GM18868 (cell line): Measurements from ENCODE around the gene CA10.

Source experiments
- ATAC-seq: cut with Tn5 transposase; IDR thresholded peaks from one replicate; pipeline ENCODE4 v1.9.1; 2021; ENCODE audit warnings: mild to moderate bottlenecking, moderate library complexity; ENCODE audit not compliant: unreplicated experiment

The CA10 gene

GRCh38 chr17:51734462-51734861 is 424.1 kb downstream of the CA10 start:
- peak; percentile 54 for ATAC-seq

GRCh38 chr17:51733166-51733565 is 425.3 kb downstream of the CA10 start:
- no peak for ATAC-seq

GRCh38 chr17:51731941-51732722 is 426.4 kb downstream of the CA10 start:
- ATAC-seq: no peak

GRCh38 chr17:51730303-51731050 is 428.0 kb downstream of the CA10 start:
- ATAC-seq: no peak

- ATAC-seq: peak; percentile 56
These were observed 433.3 kb downstream of the CA10 start for GRCh38 chr17:51725185-51725584.

- no peak for ATAC-seq
These were observed 434.4 kb downstream of the CA10 start for GRCh38 chr17:51724043-51724580.

GRCh38 chr17:51722994-51723393 is 435.5 kb downstream of the CA10 start:
- ATAC-seq: no peak

- no peak for ATAC-seq
These were observed 436.8 kb downstream of the CA10 start for GRCh38 chr17:51721730-51722129.

GRCh38 chr17:51720439-51720838 is 438.1 kb downstream of the CA10 start:
- ATAC-seq: no peak

- ATAC-seq: no peak
These were observed 439.5 kb downstream of the CA10 start for GRCh38 chr17:51718983-51719382.

GRCh38 chr17:51711581-51711980 is 446.9 kb downstream of the CA10 start:
- no peak for ATAC-seq

- ATAC-seq: no peak
These were observed 447.9 kb downstream of the CA10 start for GRCh38 chr17:51710634-51710979.

GRCh38 chr17:51709694-51710633 is 448.6 kb downstream of the CA10 start:
- ATAC-seq: no peak

GRCh38 chr17:51707216-51707615 is 451.3 kb downstream of the CA10 start:
- no peak for ATAC-seq

GRCh38 chr17:51706093-51706492 is 452.4 kb downstream of the CA10 start:
- ATAC-seq: no peak

- no peak for ATAC-seq
These were observed 454.9 kb downstream of the CA10 start for GRCh38 chr17:51703361-51704341.

- no peak for ATAC-seq
These were observed 455.6 kb downstream of the CA10 start for GRCh38 chr17:51702963-51703360.

- ATAC-seq: no peak
These were observed 457.0 kb downstream of the CA10 start for GRCh38 chr17:51701501-51701900.

- no peak for ATAC-seq
These were observed 458.3 kb downstream of the CA10 start for GRCh38 chr17:51700011-51700760.
